Left renal pelvis (tissue), 4 donors: ENCODE results near the gene OXT. TPM values are rescaled to one million over a fixed set of nuclear protein-coding genes. Genes with fewer than 3 reads are reported as not detected.
"Not testable (repeated sequence)": the region's sequence is repeated elsewhere in the genome, so short reads cannot be mapped to it uniquely, and the experiment has no call there.

Source experiments
- DNase-seq, 4 donors: peaks; one replicate each; pipeline ENCODE4 v3.0.0-alpha.2; 2013; ENCODE audit warnings: low read depth in 4 of 4, low spot score in 3 of 4
- polyA plus RNA-seq, 4 donors: library from polyadenylated mRNA; unstranded; fragments of 120-200 nt; gene quantifications; one replicate each; pipeline ENCODE4 v1.2.1, GENCODE V29; 2013; ENCODE audit not compliant: insufficient read length in 4 of 4

The OXT gene
- polyA plus RNA-seq, 4 donors = 0.68 to 0.93 TPM; not detected in 2

- DNase-seq = no peak
These were observed 23.7 kb upstream of the OXT start for GRCh38 chr20:3047486-3048419.

GRCh38 chr20:3051385-3052019, 19.9 kb upstream of the OXT start:
- no peak for DNase-seq

- DNase-seq = no peak
These were observed 11.9 kb upstream of the OXT start for GRCh38 chr20:3059489-3059888.

- not testable (repeated sequence) for DNase-seq
These were observed 7.3 kb upstream of the OXT start for GRCh38 chr20:3064119-3064518.

GRCh38 chr20:3067139-3068014, 4.0 kb upstream of the OXT start:
- no peak for DNase-seq

GRCh38 chr20:3068075-3068474, 3.3 kb upstream of the OXT start:
- DNase-seq = no peak

GRCh38 chr20:3068986-3069900, 2.2 kb upstream of the OXT start:
- DNase-seq = no peak

- no peak for DNase-seq
These were observed 695 bp upstream of the OXT start for GRCh38 chr20:3070725-3071124.

- no peak for DNase-seq
These were observed 182 bp upstream of the OXT start for GRCh38 chr20:3071266-3071609.

- DNase-seq = no peak
These were observed 1.3 kb downstream of the OXT start for GRCh38 chr20:3072530-3073250.

- DNase-seq = not testable (repeated sequence)
These were observed 1.8 kb downstream of the OXT start for GRCh38 chr20:3073251-3073643.

- no peak for DNase-seq
These were observed 3.4 kb downstream of the OXT start for GRCh38 chr20:3074812-3075211.

- DNase-seq = not testable (repeated sequence)
These were observed 3.9 kb downstream of the OXT start for GRCh38 chr20:3075315-3075714.

- no peak for DNase-seq
These were observed 6.3 kb downstream of the OXT start for GRCh38 chr20:3077618-3078134.

GRCh38 chr20:3080939-3081388, 9.5 kb downstream of the OXT start:
- DNase-seq = no peak

GRCh38 chr20:3081641-3082040, 10.2 kb downstream of the OXT start:
- no peak for DNase-seq

GRCh38 chr20:3082306-3082951, 11.0 kb downstream of the OXT start:
- no peak for DNase-seq
